Loucy (cell line): ENCODE measurements around the gene PIGZ.

ENCODE experiments used
- H2AFZ ChIP-seq: fragments of 200-600 bp; sonication (generic); 2 replicates; pipeline ENCODE4 v1.6.0; 2016; ENCODE audit warnings: antibody characterized with exemption, mild to moderate bottlenecking, low read length, moderate library complexity
- H3F3A ChIP-seq: fragments of 200-600 bp; 2 replicates; pipeline ENCODE4 v1.6.0; 2016; ENCODE audit warnings: antibody characterized with exemption, low read depth, mild to moderate bottlenecking
- H3K27me3 ChIP-seq: fragments of 200-600 bp; sonication (generic); 2 replicates; pipeline ENCODE4 v1.6.1; 2014; ENCODE audit warnings: low read length, mild to moderate bottlenecking; ENCODE audit not compliant: insufficient read depth, poor library complexity, severe bottlenecking
- H3K36me3 ChIP-seq: fragments of 200-600 bp; sonication (generic); 2 replicates; pipeline ENCODE4 v1.6.1; 2016; ENCODE audit warnings: low read length; ENCODE audit not compliant: insufficient read depth
- H3K4me1 ChIP-seq: fragments of 200-600 bp; sonication (generic); 2 replicates; pipeline ENCODE4 v1.5.1; 2014; ENCODE audit warnings: low read length, mild to moderate bottlenecking; ENCODE audit not compliant: insufficient read depth, poor library complexity, severe bottlenecking
- H3K4me2 ChIP-seq: fragments of 200-600 bp; sonication (generic); 2 replicates; pipeline ENCODE4 v1.6.0; 2014; ENCODE audit warnings: antibody characterized with exemption, low read length, low read depth, mild to moderate bottlenecking; ENCODE audit not compliant: poor library complexity, severe bottlenecking
- H3K4me3 ChIP-seq: fragments of 200-600 bp; sonication (generic); 2 replicates; pipeline ENCODE4 v1.5.1; 2014; ENCODE audit warnings: low read length, mild to moderate bottlenecking, mixed read lengths; ENCODE audit not compliant: poor library complexity, severe bottlenecking
- H3K79me2 ChIP-seq: fragments of 200-600 bp; sonication (generic); 2 replicates; pipeline ENCODE4 v1.6.1; 2014; ENCODE audit warnings: low read length; ENCODE audit not compliant: insufficient read depth
- H3K9ac ChIP-seq: fragments of 200-600 bp; sonication (generic); 2 replicates; pipeline ENCODE4 v1.6.0; 2014; ENCODE audit warnings: mild to moderate bottlenecking, low read depth, low read length, moderate library complexity; ENCODE audit not compliant: poor library complexity, severe bottlenecking
- H3K9me2 ChIP-seq: fragments of 200-600 bp; sonication (generic); replicated peaks from 2 replicates; pipeline ENCODE4 v1.6.1; 2016; ENCODE audit warnings: low read depth, low read length, mixed read lengths
- H3K9me3 ChIP-seq: fragments of 200-600 bp; sonication (generic); 2 replicates; pipeline ENCODE4 v1.6.1; 2014; ENCODE audit warnings: mild to moderate bottlenecking, antibody characterized with exemption, low read length, low read depth; ENCODE audit not compliant: insufficient read depth
- H4K20me1 ChIP-seq: fragments of 200-600 bp; sonication (generic); 2 replicates; pipeline ENCODE4 v1.6.0; 2014; ENCODE audit warnings: antibody characterized with exemption, low read length, mild to moderate bottlenecking; ENCODE audit not compliant: insufficient read depth, poor library complexity, severe bottlenecking
- EZH2phosphoT487 ChIP-seq: fragments of 200-600 bp; IDR thresholded peaks from 2 replicates; pipeline ENCODE4 v1.6.1; 2018; ENCODE audit warnings: antibody characterized with exemption, mild to moderate bottlenecking, moderate library complexity, borderline replicate concordance
- TF ChIP-seq, protein P1 (sequence below): fragments of 200-600 bp; sonication (generic); conservative IDR thresholded peaks from 2 replicates; pipeline ENCODE4 v1.5.1; 2014; ENCODE audit warnings: mild to moderate bottlenecking, antibody characterized with exemption, low read length

Gene PIGZ

DNA sequence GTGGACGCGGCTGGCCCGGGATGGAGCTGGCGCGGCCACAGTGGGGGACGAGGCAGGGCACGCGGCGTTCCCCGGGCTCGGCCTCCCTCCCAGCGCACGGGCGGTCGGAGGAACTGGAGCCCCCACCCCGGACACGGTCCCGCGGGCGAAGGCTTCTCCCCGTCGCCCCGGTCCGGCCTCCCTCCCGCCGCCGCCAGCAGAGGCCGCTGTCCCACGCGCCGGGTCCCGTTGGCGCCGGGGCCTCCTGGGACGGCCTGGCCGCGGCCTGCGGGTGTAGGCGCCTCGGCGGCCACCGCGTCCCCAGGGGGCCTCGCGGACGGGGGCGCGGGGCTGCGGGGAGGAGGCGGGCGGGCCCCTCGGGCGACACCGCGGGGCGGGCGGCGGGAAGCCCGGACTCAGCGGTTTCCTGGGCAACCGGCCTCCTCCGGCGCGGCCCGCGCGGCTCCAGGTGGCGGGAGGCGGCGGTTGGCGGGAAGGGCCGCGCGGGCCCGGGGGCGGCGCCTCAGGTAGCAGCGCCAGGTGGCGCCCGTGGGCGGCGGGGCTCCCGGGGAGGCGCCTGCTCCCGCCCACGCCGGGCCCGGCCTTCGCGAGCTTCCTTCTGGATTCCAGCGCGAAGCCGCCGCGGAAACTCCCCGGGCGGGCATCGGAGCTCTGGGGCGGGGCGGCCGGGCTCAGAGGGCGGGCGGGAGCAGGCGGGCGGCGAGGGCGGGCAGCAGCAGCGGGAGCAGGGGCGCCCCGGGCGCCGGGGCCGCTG is 34.2 kb upstream of the PIGZ start:
- Histone ChIP-seq H3K4me1 (peaks cover 7% of the 10 kb centered on the region), H3K36me3 (no peaks in the 10 kb centered on the region), H3K9me2 (no peaks in the 10 kb centered on the region), H4K20me1 (no peaks in the 10 kb centered on the region), H3K4me3 (peak overlapping the region; percentile 74), H3K9ac (peak overlapping the region; percentile 79), H2AFZ (no peak overlapping the region), H3K4me2 (no peak overlapping the region), H3K9me3 (no peaks in the 10 kb centered on the region), H3K79me2 (no peaks in the 10 kb centered on the region), H3K27me3 (no peaks in the 10 kb centered on the region), H3F3A (no peaks in the 10 kb centered on the region)
- TF ChIP-seq, protein P1, sequence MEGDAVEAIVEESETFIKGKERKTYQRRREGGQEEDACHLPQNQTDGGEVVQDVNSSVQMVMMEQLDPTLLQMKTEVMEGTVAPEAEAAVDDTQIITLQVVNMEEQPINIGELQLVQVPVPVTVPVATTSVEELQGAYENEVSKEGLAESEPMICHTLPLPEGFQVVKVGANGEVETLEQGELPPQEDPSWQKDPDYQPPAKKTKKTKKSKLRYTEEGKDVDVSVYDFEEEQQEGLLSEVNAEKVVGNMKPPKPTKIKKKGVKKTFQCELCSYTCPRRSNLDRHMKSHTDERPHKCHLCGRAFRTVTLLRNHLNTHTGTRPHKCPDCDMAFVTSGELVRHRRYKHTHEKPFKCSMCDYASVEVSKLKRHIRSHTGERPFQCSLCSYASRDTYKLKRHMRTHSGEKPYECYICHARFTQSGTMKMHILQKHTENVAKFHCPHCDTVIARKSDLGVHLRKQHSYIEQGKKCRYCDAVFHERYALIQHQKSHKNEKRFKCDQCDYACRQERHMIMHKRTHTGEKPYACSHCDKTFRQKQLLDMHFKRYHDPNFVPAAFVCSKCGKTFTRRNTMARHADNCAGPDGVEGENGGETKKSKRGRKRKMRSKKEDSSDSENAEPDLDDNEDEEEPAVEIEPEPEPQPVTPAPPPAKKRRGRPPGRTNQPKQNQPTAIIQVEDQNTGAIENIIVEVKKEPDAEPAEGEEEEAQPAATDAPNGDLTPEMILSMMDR, result peak; percentile 32; the same call in 1 of the 2 replicates
- no peak for TF ChIP-seq EZH2phosphoT487

GRCh38 chr3:197001972-197002700 is 33.5 kb upstream of the PIGZ start:
- no peaks in the 10 kb centered on the region for H3K9me2 ChIP-seq
- no peaks in the 10 kb centered on the region for H3K9me3 ChIP-seq
- no peaks in the 10 kb centered on the region for H4K20me1 ChIP-seq
- no peaks in the 10 kb centered on the region for H3F3A ChIP-seq
- no peak overlapping the region for H2AFZ ChIP-seq
- TF ChIP-seq EZH2phosphoT487, result no peak
- H3K4me1 ChIP-seq, result peaks cover 7% of the 10 kb centered on the region
- H3K79me2 ChIP-seq, result no peaks in the 10 kb centered on the region
- no peaks in the 10 kb centered on the region for H3K36me3 ChIP-seq
- H3K9ac ChIP-seq, result no peak overlapping the region
- H3K4me3 ChIP-seq, result no peak overlapping the region
- no peaks in the 10 kb centered on the region for H3K27me3 ChIP-seq
- H3K4me2 ChIP-seq, result no peak overlapping the region

GRCh38 chr3:197001106-197001971 is 32.7 kb upstream of the PIGZ start:
- Histone ChIP-seq H3K4me1 (peaks cover 7% of the 10 kb centered on the region), H3F3A (no peaks in the 10 kb centered on the region), H2AFZ (no peak overlapping the region), H3K4me3 (no peak overlapping the region), H3K4me2 (no peak overlapping the region), H3K9ac (no peak overlapping the region), H3K79me2 (no peaks in the 10 kb centered on the region), H3K27me3 (no peaks in the 10 kb centered on the region), H4K20me1 (no peaks in the 10 kb centered on the region), H3K36me3 (no peaks in the 10 kb centered on the region), H3K9me3 (no peaks in the 10 kb centered on the region), H3K9me2 (no peaks in the 10 kb centered on the region)
- TF ChIP-seq, protein P1, result no peak
- no peak for TF ChIP-seq EZH2phosphoT487
